Mucosa of rectum (tissue), 2 donors: Measurements from ENCODE around the gene COBL.
A peak's percentile ranks its signal among the peaks of the same experiment; 100 is the strongest.

Source experiments
- H3K27ac ChIP-seq, 2 donors: one replicate each; pipeline ENCODE4 v1.7.0; 2013; ENCODE audit warnings: inconsistent platforms in 2 of 2, low read depth in 2 of 2, low read length in 2 of 2
- H3K27me3 ChIP-seq, 2 donors: one replicate each; pipeline ENCODE4 v1.7.0; 2013; ENCODE audit warnings: low read length in 2 of 2; ENCODE audit not compliant: control insufficient read depth in 2 of 2, insufficient read depth in 2 of 2
- H3K36me3 ChIP-seq, 2 donors: one replicate each; pipeline ENCODE4 v1.7.0; 2013; ENCODE audit warnings: low read length in 2 of 2; ENCODE audit not compliant: control insufficient read depth in 2 of 2, insufficient read depth in 2 of 2
- H3K4me1 ChIP-seq, 2 donors: one replicate each; pipeline ENCODE4 v1.7.0; 2013; ENCODE audit warnings: low read length in 2 of 2, mild to moderate bottlenecking in 1 of 2; ENCODE audit not compliant: control insufficient read depth in 2 of 2, insufficient read depth in 2 of 2
- H3K4me3 ChIP-seq, 2 donors: one replicate each; pipeline ENCODE4 v1.7.0; 2013; ENCODE audit warnings: low read length in 2 of 2
- H3K9ac ChIP-seq, 2 donors: one replicate each; pipeline ENCODE4 v1.7.0; 2013; ENCODE audit warnings: low read length in 2 of 2, low read depth in 1 of 2, mild to moderate bottlenecking in 1 of 2
- H3K9me3 ChIP-seq, 2 donors: one replicate each; pipeline ENCODE4 v1.7.0; 2013; ENCODE audit warnings: low read length in 2 of 2; ENCODE audit not compliant: control insufficient read depth in 2 of 2
- donor health status: healthy.
- donor health status: Normal muscosa, but diverticular disease.

COBL gene

DNA sequence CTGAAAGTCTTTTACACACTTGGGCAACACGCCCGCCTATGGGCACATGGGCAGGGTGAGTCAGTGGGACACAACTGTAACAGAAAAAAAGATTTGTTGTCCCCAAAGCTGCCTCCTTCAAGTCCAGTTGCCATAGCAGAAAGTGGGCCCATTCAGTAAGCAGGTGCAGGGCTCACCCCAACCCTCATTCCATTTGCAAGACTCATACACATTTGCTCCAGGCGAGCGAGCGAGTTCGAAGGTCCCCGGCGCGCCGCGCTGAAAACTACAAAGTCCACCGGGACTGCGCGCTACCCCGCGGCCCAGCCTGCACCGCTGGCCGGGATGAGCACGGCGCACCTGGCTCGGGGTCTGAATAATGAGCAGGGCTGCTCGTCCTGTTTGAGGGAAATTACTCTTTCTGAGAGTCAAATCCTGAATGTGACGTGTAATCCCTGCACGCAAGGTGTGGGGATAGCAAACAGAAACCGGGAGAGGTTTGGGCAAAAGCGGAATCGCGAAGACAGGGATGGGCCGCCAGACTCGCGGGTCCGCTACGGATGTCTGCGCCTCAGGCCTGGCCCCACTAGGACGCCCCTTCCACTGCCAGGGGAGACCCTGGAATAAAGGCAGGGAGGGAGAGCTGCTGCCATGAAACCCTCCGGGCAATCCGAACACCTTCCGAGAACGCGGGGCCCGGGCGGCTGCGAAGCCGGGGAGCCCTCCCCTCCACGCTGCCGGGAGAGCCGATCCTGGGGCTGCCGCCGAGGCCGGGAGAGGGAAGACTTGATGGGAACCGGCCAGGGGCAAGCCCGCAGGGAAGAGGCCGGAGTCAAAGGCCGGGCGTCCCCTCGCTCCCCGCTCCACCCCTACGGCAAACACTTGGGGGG lies 982 bp downstream of the COBL start:
- Histone ChIP-seq H3K9me3 (no peaks in the 10 kb centered on the region), H3K4me3 (peak overlapping the region; percentile 83 to 89), H3K4me1 (peaks cover 10 to 30% of the 10 kb centered on the region in 2 donors), H3K27ac (peak overlapping the region; percentile 83 to 84), H3K27me3 (no peaks in the 10 kb centered on the region), H3K9ac (peak overlapping the region; percentile 68 to 88), H3K36me3 (no peaks in the 10 kb centered on the region)

DNA sequence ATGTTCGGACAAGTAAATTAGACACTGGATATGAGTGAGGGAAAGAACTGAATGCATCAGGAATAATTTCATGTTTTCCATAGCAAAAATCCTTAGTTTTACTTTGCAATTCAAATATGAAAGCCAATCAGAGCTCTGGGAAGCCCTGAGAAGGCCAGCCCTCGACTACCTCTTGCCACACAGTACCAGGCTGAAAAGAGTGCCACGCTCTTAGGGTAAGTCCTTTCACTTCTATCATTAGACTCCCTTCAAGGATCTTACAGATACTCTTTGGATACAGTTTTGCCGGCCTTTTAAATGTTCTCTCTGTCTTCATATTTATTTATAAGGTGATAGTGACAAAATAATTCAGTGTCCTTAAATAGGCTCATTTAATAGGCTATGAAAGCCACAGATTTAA lies 1.9 kb downstream of the COBL start:
- Histone ChIP-seq H3K27ac (peak overlapping the region in 1 of 2 donors; percentile 84), H3K4me1 (peaks cover 10 to 30% of the 10 kb centered on the region in 2 donors), H3K27me3 (no peaks in the 10 kb centered on the region), H3K4me3 (peak overlapping the region in 1 of 2 donors; percentile 89), H3K9me3 (no peaks in the 10 kb centered on the region), H3K9ac (peak overlapping the region in 1 of 2 donors; percentile 24), H3K36me3 (no peaks in the 10 kb centered on the region)

DNA sequence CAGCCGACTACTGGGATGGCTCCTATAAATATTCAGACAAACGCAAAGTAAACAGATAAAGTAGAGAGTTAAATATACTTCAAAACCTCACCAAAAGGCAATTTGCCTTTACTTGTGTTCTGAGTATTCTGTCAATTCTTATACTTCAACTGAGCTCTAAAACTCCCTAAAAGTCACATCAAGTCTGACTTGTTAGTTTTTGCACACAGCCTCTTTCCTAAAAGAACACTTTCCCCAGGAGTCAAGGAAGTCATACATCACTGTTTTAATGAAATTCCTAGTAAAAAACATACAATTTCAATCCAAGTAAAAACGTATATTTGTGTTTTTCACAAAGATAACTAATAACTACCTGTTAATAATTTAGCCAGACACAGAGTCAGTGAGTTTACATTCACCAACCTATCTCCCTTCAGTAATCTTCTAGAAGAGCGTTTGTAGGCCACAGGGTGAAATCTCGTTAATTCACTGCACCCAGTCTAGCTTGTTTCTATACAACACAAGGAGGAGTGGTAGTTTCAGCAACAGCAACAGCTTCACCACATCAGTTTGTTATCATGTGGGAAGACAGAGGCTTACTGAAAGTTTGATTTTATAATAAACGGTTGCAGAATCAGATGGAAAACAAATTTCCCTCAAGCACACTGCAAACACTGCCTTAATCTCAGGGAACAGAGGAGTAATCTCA lies 2.7 kb downstream of the COBL start:
- no peak overlapping the region for H3K4me3 ChIP-seq
- H3K27ac ChIP-seq: no peak overlapping the region
- no peak overlapping the region for H3K9ac ChIP-seq

DNA sequence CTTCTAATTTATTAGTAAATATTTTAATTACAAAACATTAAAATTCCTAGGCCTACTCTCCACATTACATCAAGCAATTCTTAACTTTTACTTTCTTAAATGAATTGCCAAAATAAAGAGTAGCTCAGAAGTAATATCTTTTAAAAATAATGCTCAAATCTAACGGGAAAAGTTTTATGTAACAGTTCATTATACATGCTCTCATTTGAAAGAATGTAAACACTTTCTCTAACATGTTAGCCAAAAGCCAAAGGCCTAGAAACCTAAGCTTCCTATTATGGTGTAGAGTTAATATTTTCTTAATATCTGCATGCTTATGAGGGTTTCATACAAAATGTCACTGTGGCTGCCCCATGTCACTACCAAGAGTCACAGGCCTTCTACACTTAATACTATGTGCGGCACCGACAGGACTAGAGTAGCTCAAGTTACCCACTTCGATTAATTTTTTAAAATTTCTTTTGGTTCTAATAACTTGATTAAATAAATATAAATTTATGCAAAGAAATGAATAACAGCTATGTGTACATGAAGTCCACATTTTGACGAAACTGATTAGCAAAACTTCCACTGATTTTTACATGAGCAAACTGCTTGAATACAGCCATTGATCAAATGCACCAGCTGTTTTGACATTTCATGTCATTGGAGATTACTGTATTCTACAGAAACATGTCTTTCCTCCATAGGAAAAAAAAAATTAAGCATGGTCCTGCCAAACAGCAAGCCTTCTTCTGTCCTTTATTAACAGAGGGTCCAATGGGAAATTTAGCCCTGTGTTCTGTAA lies 3.5 kb downstream of the COBL start:
- peaks cover 3 to 17% of the 10 kb centered on the region in 2 donors for H3K4me1 ChIP-seq
- H3K4me3 ChIP-seq: no peak overlapping the region
- H3K36me3 ChIP-seq: no peaks in the 10 kb centered on the region
- H3K27ac ChIP-seq: no peak overlapping the region
- no peaks in the 10 kb centered on the region for H3K27me3 ChIP-seq
- H3K9ac ChIP-seq: no peak overlapping the region
- no peaks in the 10 kb centered on the region for H3K9me3 ChIP-seq

More for the DNA sequence above, 2.7 kb downstream of the COBL start:
- Histone ChIP-seq H3K4me1 (peaks cover 7 to 22% of the 10 kb centered on the region in 2 donors), H3K36me3 (no peaks in the 10 kb centered on the region), H3K27me3 (no peaks in the 10 kb centered on the region), H3K9me3 (no peaks in the 10 kb centered on the region)

DNA sequence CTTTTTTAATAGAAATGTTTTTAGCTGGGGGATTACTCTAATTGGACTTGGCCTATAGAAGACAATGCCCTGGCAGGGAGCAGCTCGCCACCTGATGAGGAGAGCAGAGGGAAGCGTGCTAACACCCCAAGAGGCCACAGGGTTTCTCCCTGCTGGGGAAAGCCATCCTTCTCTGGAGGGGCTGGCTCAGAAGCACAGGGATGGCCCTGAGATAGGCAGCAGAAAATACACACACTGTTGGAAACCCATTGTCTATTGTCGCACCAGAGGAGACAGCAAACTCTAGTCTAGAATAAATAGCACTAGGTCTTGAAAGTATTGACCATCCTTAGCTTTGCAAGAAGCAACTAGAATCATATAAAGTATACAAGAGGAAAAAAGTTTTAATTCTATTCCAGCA lies 5.4 kb downstream of the COBL start:
- no peak overlapping the region for H3K9ac ChIP-seq
- H3K27ac ChIP-seq: no peak overlapping the region
- peaks cover 0 to 7% of the 10 kb centered on the region in 2 donors for H3K4me1 ChIP-seq
- no peaks in the 10 kb centered on the region for H3K27me3 ChIP-seq
- no peaks in the 10 kb centered on the region for H3K36me3 ChIP-seq
- no peaks in the 10 kb centered on the region for H3K9me3 ChIP-seq
- no peak overlapping the region for H3K4me3 ChIP-seq

DNA sequence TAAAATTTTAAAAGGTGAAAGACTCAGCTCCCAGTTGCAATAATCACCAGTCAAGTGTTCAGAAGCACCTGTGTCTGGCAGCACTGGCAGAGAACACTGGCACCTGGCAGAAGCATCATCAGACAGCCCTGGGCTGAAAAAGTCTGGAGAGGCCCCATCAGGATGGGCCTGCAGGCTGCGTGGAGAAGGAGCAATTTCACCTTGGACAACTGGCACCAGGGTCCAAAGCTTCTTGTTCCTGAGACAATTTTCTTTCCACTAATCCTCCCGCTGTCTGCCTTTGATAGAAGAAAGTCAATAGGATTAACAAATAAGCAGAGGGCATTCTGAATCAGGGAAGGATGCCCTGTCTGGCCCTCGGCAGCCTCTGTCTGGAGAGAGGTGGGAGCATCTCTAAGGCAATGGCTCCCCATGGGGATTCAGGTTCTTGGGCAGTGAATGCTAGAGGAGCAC lies 6.5 kb downstream of the COBL start:
- H3K4me3 ChIP-seq: no peak overlapping the region
- no peaks in the 10 kb centered on the region for H3K9me3 ChIP-seq
- H3K36me3 ChIP-seq: no peaks in the 10 kb centered on the region
- no peaks in the 10 kb centered on the region for H3K27me3 ChIP-seq
- H3K27ac ChIP-seq: no peak overlapping the region
- no peak overlapping the region for H3K9ac ChIP-seq
- peaks cover 0 to 7% of the 10 kb centered on the region in 2 donors for H3K4me1 ChIP-seq

DNA sequence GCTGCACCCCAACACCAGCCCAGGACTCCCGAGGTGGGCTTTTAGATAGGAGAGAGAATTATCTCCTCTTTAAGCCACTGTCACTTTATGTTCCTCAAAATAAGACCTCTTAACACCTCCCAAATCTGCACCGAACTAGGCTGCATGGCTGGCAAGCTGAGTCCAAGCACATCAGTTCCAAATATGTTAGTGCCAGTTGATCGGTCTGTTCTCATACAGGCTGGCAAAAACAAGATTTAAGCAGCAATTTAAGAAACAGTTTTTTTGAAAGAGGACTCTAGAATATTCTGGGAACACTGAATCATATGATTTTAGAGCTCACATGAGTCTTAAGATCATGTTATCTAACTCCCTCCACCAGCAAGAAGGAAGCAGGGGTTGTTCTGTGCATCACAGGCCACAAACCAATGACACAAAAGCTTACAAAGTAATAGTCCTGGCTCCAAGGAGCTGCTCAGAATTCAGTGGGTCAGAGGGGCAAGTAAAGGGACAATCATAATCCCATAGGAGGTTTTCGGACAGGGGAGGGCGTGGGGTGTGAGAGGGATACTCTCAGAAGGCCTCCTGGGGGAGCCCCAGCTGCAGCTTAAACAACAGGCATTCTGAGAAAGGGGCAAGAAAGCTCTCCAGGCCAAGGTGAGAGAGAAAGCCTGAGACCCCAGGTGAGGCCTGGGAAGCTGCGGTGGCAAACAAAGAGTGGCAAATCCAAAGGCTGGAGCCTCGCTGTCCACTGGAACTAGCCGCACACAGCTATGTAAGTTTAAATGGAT lies 7.1 kb downstream of the COBL start:
- Histone ChIP-seq H3K9me3 (no peaks in the 10 kb centered on the region), H3K27ac (peak overlapping the region in 1 of 2 donors; percentile 9), H3K36me3 (no peaks in the 10 kb centered on the region), H3K4me1 (peaks cover 0 to 4% of the 10 kb centered on the region in 2 donors), H3K27me3 (no peaks in the 10 kb centered on the region), H3K4me3 (no peak overlapping the region), H3K9ac (no peak overlapping the region)

DNA sequence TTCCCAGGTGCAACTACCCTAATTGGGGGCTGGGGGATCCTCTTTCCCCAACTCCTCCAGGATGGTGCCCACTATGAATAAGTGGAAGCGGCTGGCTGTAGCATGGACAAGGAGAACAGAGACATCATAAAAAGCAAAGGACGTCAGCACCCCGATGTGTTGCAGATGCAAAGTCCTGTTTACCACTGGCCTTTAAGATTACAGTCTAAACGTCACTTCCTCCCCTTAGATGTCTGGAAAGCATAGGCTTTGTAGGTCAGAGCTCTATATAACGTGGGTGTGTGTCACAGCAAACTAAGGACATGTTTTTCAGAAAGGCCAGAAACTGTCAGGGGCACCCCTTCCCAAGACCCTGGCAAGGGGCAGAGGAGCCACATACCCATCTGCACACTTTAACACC lies 7.9 kb downstream of the COBL start:
- Histone ChIP-seq H3K36me3 (no peaks in the 10 kb centered on the region), H3K9ac (no peak overlapping the region), H3K27me3 (no peaks in the 10 kb centered on the region), H3K4me1 (no peaks in the 10 kb centered on the region), H3K4me3 (no peak overlapping the region), H3K27ac (peak overlapping the region in 1 of 2 donors; percentile 9), H3K9me3 (no peaks in the 10 kb centered on the region)

DNA sequence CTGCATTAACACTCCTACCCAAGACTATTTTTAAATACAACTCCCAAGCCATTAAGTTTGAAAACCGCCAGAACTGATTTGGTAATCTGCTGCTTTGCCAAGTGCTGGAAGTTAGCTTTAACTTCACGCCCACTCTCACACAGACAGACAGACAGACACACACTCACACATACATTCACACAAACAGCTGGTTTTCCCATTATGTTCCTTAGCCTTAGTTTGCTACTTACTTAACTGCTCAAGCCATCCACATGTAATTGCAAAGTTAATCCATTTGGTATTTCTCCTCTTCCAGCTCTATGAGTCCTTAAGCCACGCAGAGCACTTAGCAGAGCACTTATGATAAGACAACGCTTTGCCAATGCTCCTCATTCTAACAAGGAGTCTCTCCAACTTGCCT lies 8.3 kb downstream of the COBL start:
- Histone ChIP-seq H3K9me3 (no peaks in the 10 kb centered on the region), H3K4me1 (peaks cover 0 to under 1% of the 10 kb centered on the region in 2 donors), H3K36me3 (no peaks in the 10 kb centered on the region), H3K4me3 (no peak overlapping the region), H3K27me3 (no peaks in the 10 kb centered on the region), H3K27ac (no peak overlapping the region), H3K9ac (no peak overlapping the region)
